ENCODE data around the gene EVC2.

Gene EVC2

GRCh38 chr4:5631352-5632065, 76.8 kb downstream of the EVC2 start:
- TF ChIP-seq CTCF (IDR thresholded peaks at IDR 0.05; ENCODE audit: borderline replicate concordance, insufficient read depth, low read depth, low read length), result no peak
- H3K4me3 ChIP-seq (ENCODE audit: low read depth, low read length), result no peak overlapping the region

GRCh38 chr4:5630762-5631161, 77.6 kb downstream of the EVC2 start:
- no peak for TF ChIP-seq CTCF (IDR thresholded peaks at IDR 0.05; ENCODE audit: borderline replicate concordance, insufficient read depth, low read depth, low read length)
- H3K4me3 ChIP-seq (ENCODE audit: low read depth, low read length), result no peak overlapping the region

- H3K4me3 ChIP-seq (ENCODE audit: low read depth, low read length), result no peak overlapping the region
- TF ChIP-seq CTCF (IDR thresholded peaks at IDR 0.05; ENCODE audit: borderline replicate concordance, insufficient read depth, low read depth, low read length), result no peak
Measured at GRCh38 chr4:5629542-5629941, 78.8 kb downstream of the EVC2 start.

- H3K4me3 ChIP-seq (ENCODE audit: low read depth, low read length), result no peak overlapping the region
- TF ChIP-seq CTCF (IDR thresholded peaks at IDR 0.05; ENCODE audit: borderline replicate concordance, insufficient read depth, low read depth, low read length), result no peak
Measured at GRCh38 chr4:5626913-5627312, 81.4 kb downstream of the EVC2 start.

- TF ChIP-seq CTCF (IDR thresholded peaks at IDR 0.05; ENCODE audit: borderline replicate concordance, insufficient read depth, low read depth, low read length), result no peak
Measured at GRCh38 chr4:5622596-5622995, 85.8 kb downstream of the EVC2 start.

GRCh38 chr4:5619913-5620625, 88.3 kb downstream of the EVC2 start:
- H3K4me3 ChIP-seq (ENCODE audit: low read depth, low read length), result no peak overlapping the region
- no peak for TF ChIP-seq CTCF (IDR thresholded peaks at IDR 0.05; ENCODE audit: borderline replicate concordance, insufficient read depth, low read depth, low read length)

More at GRCh38 chr4:5622596-5622995, 85.8 kb downstream of the EVC2 start:
- H3K4me3 ChIP-seq (ENCODE audit: low read depth, low read length), result no peak overlapping the region
